Memory B cell (primary cell): ENCODE measurements around the gene SLIT3.

Source experiments
- ATAC-seq: fragments of 150-1000 bp; cut with Tn5 transposase; 2 replicates; pipeline ENCODE4 v1.10.0; 2021; ENCODE audit warnings: low read depth, mild to moderate bottlenecking, moderate library complexity
- DNase-seq, 2 donors: peaks; one replicate each; pipeline ENCODE4 v3.0.0; 2022; ENCODE audit warnings: low spot score in 2 of 2
- H3K27ac Mint-ChIP-seq: one replicate; pipeline ENCODE4 v1.8.0; 2022; ENCODE audit warnings: mild to moderate bottlenecking, moderate library complexity, mixed read lengths
- H3K27me3 Mint-ChIP-seq: one replicate; pipeline ENCODE4 v1.8.0; 2022; ENCODE audit warnings: mixed read lengths
- H3K36me3 Mint-ChIP-seq: one replicate; pipeline ENCODE4 v1.8.0; 2022; ENCODE audit warnings: mild to moderate bottlenecking, mixed read lengths
- H3K4me1 Mint-ChIP-seq: one replicate; pipeline ENCODE4 v1.8.0; 2022; ENCODE audit warnings: mixed read lengths
- H3K4me3 Mint-ChIP-seq: one replicate; pipeline ENCODE4 v1.8.0; 2022; ENCODE audit warnings: mild to moderate bottlenecking, moderate library complexity, mixed read lengths
- H3K9me3 Mint-ChIP-seq: one replicate; pipeline ENCODE4 v1.8.0; 2022; ENCODE audit warnings: mixed read lengths

Gene SLIT3

DNA sequence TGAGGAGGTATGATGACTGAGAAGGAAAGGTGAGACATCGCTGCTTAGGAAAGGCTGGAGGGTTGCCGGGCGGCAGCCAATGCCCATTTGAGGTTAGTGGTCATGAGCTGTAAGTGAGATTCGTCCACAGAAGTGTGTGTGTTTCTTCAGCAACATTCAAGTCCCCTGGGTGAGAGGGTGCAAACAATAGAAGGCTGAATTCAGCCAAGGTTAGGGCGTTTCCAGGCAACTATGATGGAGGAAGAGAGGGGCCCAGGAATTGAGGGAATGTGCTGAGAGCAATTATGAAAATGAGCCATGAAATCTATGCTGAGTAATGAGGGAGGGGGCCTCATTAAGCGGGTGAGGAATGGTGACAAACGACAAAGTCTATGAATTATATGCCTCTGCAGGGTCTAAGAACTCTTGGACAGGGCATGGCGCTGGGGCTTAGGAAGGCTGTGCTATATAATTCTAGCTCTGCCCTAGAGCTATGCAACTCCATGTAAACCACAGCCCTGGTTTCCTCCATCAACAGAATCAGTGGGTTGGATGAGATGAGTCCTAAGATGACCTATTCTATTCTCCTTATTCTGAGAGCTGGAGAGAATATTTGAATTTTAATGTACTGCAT, 96.0 kb downstream of the SLIT3 start:
- H3K4me3 Mint-ChIP-seq = no peak overlapping the region
- ATAC-seq (no peak), DNase-seq (no peak)
- H3K36me3 Mint-ChIP-seq = peaks cover 1% of the 10 kb centered on the region
- H3K27ac Mint-ChIP-seq = no peak overlapping the region
- H3K4me1 Mint-ChIP-seq = no peaks in the 10 kb centered on the region
- peaks cover 12% of the 10 kb centered on the region for H3K9me3 Mint-ChIP-seq
- peaks cover 3% of the 10 kb centered on the region for H3K27me3 Mint-ChIP-seq

DNA sequence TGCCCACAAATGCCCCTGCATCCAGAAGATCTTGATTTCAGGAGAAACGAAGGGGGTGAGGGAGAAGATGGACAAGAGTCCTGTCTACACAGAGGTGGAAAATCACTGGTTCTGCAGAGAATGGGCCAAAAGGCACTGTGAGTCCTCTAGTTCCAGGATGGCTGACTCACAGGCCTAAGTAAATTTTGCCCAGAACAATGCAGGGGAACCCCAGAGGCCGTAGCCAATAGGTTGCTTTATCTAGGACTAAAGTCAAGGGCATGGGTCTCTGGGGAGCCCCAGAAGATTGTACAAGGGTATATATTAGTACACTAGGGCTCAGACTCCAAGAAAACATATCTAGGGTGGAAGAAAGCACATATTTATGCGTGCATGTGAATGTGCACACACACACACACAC, 98.0 kb downstream of the SLIT3 start:
- no peak overlapping the region for H3K27ac Mint-ChIP-seq
- DNase-seq (no peak), ATAC-seq (no peak)
- H3K9me3 Mint-ChIP-seq = peaks cover 8% of the 10 kb centered on the region
- H3K27me3 Mint-ChIP-seq = peaks cover 3% of the 10 kb centered on the region
- no peak overlapping the region for H3K4me3 Mint-ChIP-seq
- no peaks in the 10 kb centered on the region for H3K4me1 Mint-ChIP-seq
- peaks cover 1% of the 10 kb centered on the region for H3K36me3 Mint-ChIP-seq

DNA sequence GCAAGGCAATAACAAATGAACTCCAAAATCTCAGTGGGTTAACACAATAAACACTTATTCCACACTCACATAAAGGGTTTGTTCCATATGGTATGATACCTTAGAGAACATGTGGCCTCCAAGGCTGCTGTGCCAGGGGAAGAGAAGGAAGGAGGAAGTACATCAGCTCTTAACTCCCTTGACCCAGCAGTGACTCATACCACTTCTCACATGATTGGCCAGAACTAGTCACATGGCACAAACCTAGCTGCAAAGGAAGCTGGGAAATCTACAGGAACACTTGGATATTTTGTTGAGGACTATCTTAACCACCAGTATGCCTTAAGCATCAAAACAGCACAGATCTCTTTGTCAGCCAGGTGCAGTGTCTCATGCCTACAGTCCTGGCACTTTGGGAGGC, 99.3 kb downstream of the SLIT3 start:
- H3K4me1 Mint-ChIP-seq = no peaks in the 10 kb centered on the region

DNA sequence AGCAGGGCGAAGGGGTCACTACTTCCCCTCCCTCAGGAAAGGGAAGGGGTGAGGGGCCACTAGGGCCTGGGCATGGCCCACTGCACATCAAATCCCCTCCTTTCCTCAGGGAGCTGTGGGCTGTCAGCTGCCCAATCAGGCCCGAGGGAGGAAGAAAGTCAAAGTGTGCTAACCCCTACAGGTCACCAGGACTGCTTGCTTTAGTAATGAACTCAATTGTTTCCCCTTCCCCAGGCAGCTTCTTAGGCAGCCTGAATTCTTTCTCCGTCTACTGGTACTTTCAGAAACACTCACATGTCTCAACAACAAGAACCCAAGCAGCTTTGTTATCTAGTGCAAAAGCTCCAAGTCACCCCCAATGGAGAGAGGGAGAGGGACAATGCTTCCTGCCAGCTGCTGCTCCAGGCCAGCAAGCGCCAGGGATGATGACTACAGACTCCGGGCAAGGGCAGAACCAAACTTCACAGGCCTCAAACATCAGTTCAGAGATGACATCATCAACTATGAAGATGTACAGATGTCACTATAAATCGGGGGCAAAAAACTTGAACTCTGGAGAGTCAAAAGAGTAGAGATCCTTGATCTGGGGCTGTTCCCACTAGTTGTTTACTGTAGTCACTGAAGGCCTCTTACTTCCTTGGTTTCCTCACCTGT, 100.7 kb downstream of the SLIT3 start:
- H3K4me3 Mint-ChIP-seq = no peak overlapping the region
- H3K27me3 Mint-ChIP-seq = peaks cover 2% of the 10 kb centered on the region
- DNase-seq (no peak), ATAC-seq (no peak)
- H3K36me3 Mint-ChIP-seq = peaks cover 1% of the 10 kb centered on the region
- H3K27ac Mint-ChIP-seq = no peak overlapping the region
- no peaks in the 10 kb centered on the region for H3K4me1 Mint-ChIP-seq
- peaks cover 9% of the 10 kb centered on the region for H3K9me3 Mint-ChIP-seq

More for the DNA sequence above, 99.3 kb downstream of the SLIT3 start:
- peaks cover 2% of the 10 kb centered on the region for H3K27me3 Mint-ChIP-seq
- DNase-seq (no peak), ATAC-seq (no peak)
- H3K9me3 Mint-ChIP-seq = peaks cover 9% of the 10 kb centered on the region
- no peak overlapping the region for H3K4me3 Mint-ChIP-seq
- H3K36me3 Mint-ChIP-seq = peaks cover 1% of the 10 kb centered on the region
- H3K27ac Mint-ChIP-seq = no peak overlapping the region

DNA sequence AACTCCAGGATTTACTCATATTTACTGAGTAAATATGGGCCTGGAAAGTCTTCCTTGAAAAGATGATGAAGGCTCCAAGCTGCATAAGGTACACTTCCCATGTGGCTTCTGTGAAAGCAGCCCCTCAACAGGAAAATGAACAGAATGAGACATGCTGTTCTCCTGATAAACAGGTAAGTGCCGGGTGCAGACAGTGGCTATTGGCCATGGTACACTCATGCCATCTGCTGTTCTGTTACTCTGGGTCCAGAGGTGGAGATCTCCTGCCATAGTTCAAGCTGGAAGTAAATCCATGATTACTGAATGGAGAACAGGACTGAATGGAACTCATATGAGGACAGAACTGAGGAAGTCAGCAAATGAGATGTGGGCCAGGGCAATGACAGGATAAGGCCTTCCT, 103.6 kb downstream of the SLIT3 start:
- H3K36me3 Mint-ChIP-seq = no peaks in the 10 kb centered on the region
- no peak overlapping the region for H3K27ac Mint-ChIP-seq
- H3K27me3 Mint-ChIP-seq = no peaks in the 10 kb centered on the region
- peaks cover 4% of the 10 kb centered on the region for H3K9me3 Mint-ChIP-seq
- DNase-seq (no peak), ATAC-seq (no peak)
- H3K4me1 Mint-ChIP-seq = no peaks in the 10 kb centered on the region
- H3K4me3 Mint-ChIP-seq = no peak overlapping the region

DNA sequence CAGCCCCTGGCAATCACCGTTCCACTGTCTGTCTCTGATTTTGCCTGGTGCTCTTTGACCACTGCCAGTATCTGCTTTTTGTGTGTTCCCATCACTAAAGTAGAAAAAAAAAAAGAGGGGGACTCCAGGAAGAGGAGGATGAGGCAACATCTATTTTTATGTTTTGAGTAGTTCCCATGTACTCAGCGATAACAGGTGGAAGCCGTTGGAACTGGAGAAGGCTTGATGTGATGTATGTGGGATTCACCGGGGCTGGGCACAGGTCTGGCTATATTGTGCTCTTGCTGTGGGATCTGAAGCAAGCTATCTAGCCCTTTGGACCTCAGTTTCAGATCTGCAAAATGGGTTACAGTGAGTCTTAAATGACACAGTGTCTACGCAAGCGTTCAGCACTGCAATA, 104.9 kb downstream of the SLIT3 start:
- H3K9me3 Mint-ChIP-seq = peaks cover 1% of the 10 kb centered on the region
- no peaks in the 10 kb centered on the region for H3K4me1 Mint-ChIP-seq
- ATAC-seq (no peak), DNase-seq (no peak)
- H3K4me3 Mint-ChIP-seq = no peak overlapping the region
- no peaks in the 10 kb centered on the region for H3K27me3 Mint-ChIP-seq
- H3K27ac Mint-ChIP-seq = no peak overlapping the region
- H3K36me3 Mint-ChIP-seq = no peaks in the 10 kb centered on the region

DNA sequence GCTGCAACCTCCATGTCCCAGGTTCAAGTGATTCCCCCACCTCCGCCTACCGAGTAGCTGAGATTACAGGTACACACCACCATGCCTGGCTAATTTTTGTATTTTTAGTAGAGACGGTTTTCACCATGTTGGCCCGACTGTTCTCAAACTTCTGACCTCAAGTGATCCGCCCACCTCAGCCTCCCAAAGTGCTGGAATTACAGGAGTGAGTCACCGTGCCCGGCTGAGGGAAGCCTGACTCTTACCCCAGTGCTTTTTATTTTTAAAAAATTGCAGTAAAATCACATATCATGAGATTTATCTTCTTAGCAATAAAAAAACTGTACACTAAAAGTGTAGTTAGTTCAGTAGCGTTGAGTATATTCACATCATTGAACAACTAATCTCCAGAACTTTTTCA, 105.3 kb downstream of the SLIT3 start:
- H3K36me3 Mint-ChIP-seq = no peaks in the 10 kb centered on the region
- ATAC-seq = no peak
- no peak overlapping the region for H3K4me3 Mint-ChIP-seq
- no peak for DNase-seq
- H3K9me3 Mint-ChIP-seq = peaks cover 1% of the 10 kb centered on the region
- no peaks in the 10 kb centered on the region for H3K27me3 Mint-ChIP-seq
- H3K4me1 Mint-ChIP-seq = no peaks in the 10 kb centered on the region
- no peak overlapping the region for H3K27ac Mint-ChIP-seq

DNA sequence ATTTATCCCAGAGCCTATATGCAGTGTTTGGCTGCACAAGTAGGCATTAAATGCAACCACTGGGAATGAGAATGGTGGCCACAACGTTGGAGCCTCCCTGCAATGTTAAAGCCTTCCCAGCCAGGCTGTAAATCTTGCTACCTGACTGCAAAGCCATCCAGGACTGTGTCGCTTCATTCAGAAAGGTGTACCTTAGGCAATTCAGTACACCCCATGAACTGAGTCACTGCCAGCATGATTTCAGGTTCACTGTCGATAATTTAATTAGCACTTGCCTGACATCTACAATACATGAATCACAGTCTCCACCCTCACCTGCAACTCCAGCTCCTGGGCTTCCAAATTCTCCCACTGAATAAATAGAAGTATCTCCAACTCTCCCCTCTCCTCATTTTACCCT, 108.4 kb downstream of the SLIT3 start:
- Mint-ChIP-seq H3K36me3 (no peaks in the 10 kb centered on the region), H3K27me3 (peaks cover 2% of the 10 kb centered on the region), H3K27ac (no peak overlapping the region), H3K4me1 (no peaks in the 10 kb centered on the region), H3K9me3 (peaks cover 1% of the 10 kb centered on the region), H3K4me3 (no peak overlapping the region)
- ATAC-seq = no peak
- no peak for DNase-seq

DNA sequence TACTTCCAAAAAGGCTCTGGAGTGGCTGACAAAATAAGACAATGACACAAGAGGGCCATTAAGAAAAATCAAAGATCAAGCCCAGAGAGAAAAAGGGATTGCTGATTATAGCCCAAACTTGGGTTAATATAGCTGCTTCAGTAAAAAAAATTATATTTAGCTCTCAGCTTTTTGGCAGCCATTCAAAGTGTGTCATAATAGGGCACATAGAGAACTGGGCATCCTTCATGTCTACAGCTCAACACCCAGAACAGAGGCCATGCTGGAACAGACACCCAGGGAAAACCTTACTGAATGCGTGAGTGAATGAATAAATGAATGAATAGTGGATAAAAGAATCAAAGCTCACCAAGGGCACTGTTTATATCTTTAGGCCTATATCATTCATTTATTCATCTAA, 110.1 kb downstream of the SLIT3 start:
- DNase-seq = no peak
- no peaks in the 10 kb centered on the region for H3K4me1 Mint-ChIP-seq

DNA sequence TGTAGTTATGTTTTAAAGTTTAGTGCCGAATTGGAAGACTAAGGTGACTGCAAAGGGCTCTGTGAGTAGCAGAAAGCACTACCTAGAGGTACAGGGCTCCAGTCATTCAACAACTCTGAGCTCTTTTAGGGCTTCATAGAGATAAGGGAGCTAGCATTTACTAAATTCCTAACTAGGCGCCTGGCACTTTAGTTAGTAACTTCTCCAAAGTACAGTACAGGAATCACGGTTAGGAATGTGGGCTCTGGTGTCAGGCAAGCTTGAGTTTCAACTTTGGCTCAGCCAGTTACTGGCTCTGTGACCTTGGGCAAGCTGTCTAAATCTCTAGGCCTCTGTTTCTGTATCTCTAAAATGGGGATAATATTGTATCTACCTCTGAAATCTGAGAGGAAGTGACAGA, 115.3 kb downstream of the SLIT3 start:
- Mint-ChIP-seq H3K36me3 (no peaks in the 10 kb centered on the region), H3K9me3 (no peaks in the 10 kb centered on the region), H3K4me3 (no peak overlapping the region), H3K4me1 (no peaks in the 10 kb centered on the region), H3K27ac (no peak overlapping the region), H3K27me3 (peaks cover 2% of the 10 kb centered on the region)
- DNase-seq (no peak), ATAC-seq (no peak)

More for the DNA sequence above, 110.1 kb downstream of the SLIT3 start:
- no peaks in the 10 kb centered on the region for H3K9me3 Mint-ChIP-seq
- no peak for ATAC-seq
- no peak overlapping the region for H3K4me3 Mint-ChIP-seq
- no peak overlapping the region for H3K27ac Mint-ChIP-seq
- H3K27me3 Mint-ChIP-seq = peaks cover 2% of the 10 kb centered on the region
- H3K36me3 Mint-ChIP-seq = no peaks in the 10 kb centered on the region

DNA sequence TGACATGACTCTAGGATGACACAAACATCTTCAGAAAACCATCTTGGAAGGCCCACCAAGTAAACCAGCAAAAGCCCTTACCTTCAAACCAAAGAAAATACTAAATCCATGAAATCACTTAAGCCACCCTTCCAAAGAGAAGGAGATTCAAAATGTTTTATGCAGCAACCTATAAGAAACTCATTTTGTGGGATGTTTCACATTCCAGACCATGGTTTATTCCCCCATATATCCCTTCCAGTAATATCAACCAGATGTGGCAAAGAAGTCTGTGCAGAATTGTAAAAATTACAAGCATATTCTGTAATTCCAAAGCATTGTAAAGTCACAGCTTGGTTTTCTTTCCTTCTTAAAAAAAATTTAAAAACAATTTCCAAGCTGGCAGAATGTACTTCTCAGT, 117.4 kb downstream of the SLIT3 start:
- no peaks in the 10 kb centered on the region for H3K36me3 Mint-ChIP-seq
- DNase-seq = no peak
- H3K4me1 Mint-ChIP-seq = no peaks in the 10 kb centered on the region
- H3K9me3 Mint-ChIP-seq = no peaks in the 10 kb centered on the region
- no peak overlapping the region for H3K27ac Mint-ChIP-seq
- no peak overlapping the region for H3K4me3 Mint-ChIP-seq
- ATAC-seq = no peak
- H3K27me3 Mint-ChIP-seq = no peaks in the 10 kb centered on the region

DNA sequence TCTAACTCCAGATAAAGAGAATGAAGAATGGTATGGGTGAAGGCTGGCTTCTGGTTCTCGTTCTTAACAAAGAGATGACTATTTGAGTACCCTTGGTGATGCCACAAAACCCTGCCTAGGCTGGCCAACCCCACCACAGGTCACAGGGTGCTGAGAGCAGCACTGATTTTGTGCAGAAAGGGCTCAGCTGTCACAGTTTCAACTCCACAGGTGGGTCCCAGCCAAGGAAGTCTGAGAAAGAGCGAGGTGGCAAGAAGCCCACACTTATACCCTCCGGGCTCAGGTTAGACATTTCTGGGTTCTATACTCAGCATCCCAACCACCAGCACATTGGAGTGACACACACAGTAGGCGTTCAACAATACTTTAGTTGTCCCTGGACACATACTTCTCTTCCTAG, 118.1 kb downstream of the SLIT3 start:
- ATAC-seq (no peak), DNase-seq (no peak)
- Mint-ChIP-seq H3K27ac (no peak overlapping the region), H3K4me1 (no peaks in the 10 kb centered on the region), H3K27me3 (no peaks in the 10 kb centered on the region), H3K9me3 (no peaks in the 10 kb centered on the region), H3K4me3 (no peak overlapping the region), H3K36me3 (no peaks in the 10 kb centered on the region)

DNA sequence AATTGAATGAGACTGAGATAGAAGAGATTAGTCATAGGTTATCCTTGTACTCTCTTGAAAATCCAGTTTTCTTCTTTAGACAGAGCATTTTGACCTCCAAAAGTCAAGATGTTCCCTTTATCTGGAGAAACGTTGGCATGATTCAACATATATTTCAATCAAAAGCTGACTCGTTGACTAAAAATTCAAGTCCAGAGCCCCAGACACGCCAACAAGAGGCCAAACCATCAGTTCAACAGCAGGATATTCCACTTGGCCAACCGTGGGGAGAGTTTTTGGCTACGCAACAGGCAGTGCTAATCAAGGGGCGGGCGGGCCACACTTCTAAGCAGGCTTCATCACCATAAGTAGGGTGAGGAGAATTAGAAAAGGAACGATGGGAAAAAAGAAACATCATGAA, 119.1 kb downstream of the SLIT3 start:
- H3K9me3 Mint-ChIP-seq = no peaks in the 10 kb centered on the region
- H3K36me3 Mint-ChIP-seq = no peaks in the 10 kb centered on the region
- no peak for ATAC-seq
- no peak for DNase-seq
- no peak overlapping the region for H3K27ac Mint-ChIP-seq
- H3K27me3 Mint-ChIP-seq = no peaks in the 10 kb centered on the region
- no peak overlapping the region for H3K4me3 Mint-ChIP-seq
- H3K4me1 Mint-ChIP-seq = no peaks in the 10 kb centered on the region

DNA sequence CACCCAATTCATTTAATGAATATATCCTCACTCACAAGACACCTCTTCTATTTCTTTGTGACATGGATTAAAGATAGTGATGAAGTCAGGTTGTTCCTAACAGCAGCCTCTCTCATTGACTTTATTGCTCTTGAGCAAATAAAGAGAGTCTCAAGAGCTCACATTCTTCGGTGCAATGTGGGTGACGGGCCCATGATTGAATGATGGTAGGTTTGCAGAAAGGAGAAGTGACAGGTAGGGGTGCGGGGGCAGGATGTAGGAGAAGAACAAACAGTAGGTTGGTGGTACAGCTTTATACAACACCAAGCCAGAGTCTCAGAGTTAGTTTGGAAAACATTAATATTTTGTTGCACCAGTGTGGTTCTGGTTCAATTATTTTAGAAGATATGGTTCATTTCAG, 122.2 kb downstream of the SLIT3 start:
- DNase-seq (no peak), ATAC-seq (no peak)
- Mint-ChIP-seq H3K27ac (no peak overlapping the region), H3K4me1 (no peaks in the 10 kb centered on the region), H3K27me3 (no peaks in the 10 kb centered on the region), H3K36me3 (no peaks in the 10 kb centered on the region), H3K9me3 (no peaks in the 10 kb centered on the region), H3K4me3 (no peak overlapping the region)

DNA sequence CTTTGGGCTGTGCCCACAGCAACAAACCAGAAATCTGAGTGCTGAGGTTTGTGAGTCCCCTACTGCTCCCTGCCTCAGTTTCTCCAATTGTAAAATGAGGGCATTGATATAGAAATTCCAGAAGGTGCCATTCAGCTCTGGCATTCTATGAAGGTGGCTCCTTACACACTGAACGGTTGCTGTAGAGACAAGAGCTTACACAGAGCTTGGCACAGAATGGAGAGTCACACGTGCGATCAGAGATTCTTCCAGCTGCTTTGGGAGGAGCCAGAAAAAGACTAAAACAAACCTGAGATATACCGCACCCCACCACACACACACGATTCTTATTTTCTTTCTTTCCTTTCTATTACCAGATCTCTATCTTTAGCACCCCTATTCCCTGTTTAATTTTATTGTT, 122.7 kb downstream of the SLIT3 start:
- Mint-ChIP-seq H3K27ac (no peak overlapping the region), H3K27me3 (no peaks in the 10 kb centered on the region), H3K9me3 (no peaks in the 10 kb centered on the region), H3K36me3 (no peaks in the 10 kb centered on the region), H3K4me3 (no peak overlapping the region), H3K4me1 (no peaks in the 10 kb centered on the region)
- DNase-seq (no peak), ATAC-seq (no peak)
